HG02852 (cell line): ENCODE data around the gene XCL1.
"Not testable (repeated sequence)": the region's sequence is repeated elsewhere in the genome, so short reads cannot be mapped to it uniquely, and the experiment has no call there.

Experiments used
- ATAC-seq: cut with Tn5 transposase; IDR thresholded peaks from one replicate; pipeline ENCODE4 v1.9.1; 2021; ENCODE audit warnings: mild to moderate bottlenecking, moderate library complexity; ENCODE audit not compliant: unreplicated experiment

XCL1 gene

DNA sequence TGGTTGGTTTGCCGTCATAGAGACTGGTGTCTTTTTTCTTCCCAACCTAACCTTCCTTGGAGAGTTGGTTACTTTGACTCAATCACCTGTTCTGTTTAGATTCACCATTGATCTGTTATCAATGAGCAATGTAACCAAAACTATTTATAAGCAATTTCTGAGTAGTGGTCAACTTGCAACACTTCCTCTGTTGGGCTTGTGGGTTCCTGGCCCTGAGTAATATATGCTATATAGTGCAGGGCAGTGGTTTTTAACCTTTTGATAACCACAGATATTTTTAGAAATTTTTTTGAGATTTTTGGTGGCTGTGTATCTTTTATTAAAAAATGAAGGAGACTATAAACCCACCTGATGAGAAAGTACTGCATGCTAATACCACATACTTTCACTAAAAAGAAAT lies 9.4 kb upstream of the XCL1 start:
- no peak for ATAC-seq

DNA sequence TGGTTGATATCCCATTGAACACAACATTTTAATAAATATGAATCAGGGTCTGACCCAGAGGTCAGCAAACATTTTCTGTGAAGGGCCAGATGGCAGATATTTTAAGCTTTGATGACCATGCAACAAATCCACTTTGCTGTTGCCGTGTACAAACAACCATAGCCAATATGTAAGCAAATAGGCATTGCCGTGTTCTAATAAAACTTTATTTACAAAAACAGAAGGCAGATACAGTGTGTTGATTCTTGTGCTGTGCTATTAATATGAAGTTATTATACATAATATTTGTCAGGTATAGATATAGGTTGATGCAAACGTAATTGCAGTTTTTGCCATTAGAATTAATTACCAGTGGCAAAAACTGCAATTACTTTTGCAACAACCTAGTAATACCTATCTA lies 8.8 kb upstream of the XCL1 start:
- no peak for ATAC-seq

DNA sequence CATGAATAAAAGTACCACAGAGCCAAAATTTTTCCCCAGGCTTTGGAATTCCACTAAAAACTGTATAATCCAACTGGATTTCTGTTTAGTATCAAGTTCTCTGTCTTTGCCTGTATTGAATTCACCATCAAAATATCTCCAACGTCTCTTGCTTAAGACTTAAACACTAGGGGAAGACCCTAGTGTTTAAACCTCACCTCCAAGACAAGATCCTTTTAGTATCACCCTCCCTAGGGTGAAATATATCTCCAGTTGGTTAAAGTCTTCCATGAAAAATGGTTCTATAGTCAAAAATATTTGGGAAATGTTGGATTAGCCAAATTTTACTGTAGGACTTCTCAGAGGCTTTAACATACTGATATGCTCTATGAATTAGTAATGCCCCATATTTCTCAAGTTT lies 8.1 kb upstream of the XCL1 start:
- ATAC-seq = no peak

DNA sequence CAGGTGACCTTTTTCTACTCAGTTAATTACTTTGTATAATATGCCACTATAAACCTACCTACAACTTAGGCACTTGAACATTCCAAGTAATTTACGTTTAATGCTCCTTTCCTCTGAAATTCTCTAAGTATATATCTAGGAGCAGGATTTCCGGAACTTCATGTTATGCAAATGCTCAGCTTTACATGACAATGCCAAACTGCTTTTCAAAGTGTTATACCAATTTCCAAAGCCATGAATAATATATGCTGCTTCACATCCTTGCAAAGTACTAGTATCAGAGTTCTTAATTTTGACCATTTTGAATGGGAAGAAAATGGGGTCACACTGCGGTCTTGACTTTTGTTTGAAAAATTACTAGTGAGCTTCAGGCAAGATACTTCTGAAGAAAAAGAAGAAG lies 5.8 kb upstream of the XCL1 start:
- ATAC-seq = no peak

DNA sequence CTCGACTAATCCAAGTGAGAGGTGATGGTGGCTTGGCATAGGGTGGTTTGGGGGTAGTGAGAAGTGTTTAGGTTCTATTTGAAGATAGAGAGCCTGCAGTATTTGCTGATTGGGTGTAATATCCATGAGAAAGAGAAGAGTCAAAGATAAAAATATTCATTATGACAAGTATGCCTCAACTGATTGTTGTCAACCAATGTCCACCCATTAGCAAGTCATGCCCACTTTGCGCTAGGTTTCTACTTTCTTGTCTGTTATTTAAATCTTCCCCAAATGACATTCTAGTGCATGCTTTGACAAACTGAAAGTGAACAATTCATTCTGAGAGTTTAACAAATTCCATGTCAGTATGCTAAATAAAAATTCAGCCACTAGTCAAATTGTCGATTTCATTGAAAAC lies 3.8 kb upstream of the XCL1 start:
- ATAC-seq = no peak

DNA sequence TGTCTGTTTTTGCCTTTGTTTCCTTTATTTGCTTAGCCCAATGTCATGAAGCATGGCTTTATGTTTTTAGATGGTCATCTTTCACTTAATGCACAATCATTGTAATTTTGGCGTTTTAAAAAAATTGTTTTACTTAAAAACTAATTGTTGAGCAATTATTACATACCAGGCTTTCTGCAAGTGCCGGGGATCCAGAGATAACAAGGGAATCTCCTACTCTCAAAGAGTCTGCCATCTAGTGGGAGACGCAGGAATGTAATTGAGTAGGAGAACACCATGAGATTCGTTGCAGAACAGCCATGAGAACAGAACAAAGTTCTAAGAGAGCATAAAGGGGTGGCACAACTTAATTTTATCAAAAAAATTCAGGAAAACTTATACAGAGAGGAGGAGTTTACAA lies 2.2 kb upstream of the XCL1 start:
- ATAC-seq = not testable (repeated sequence)

DNA sequence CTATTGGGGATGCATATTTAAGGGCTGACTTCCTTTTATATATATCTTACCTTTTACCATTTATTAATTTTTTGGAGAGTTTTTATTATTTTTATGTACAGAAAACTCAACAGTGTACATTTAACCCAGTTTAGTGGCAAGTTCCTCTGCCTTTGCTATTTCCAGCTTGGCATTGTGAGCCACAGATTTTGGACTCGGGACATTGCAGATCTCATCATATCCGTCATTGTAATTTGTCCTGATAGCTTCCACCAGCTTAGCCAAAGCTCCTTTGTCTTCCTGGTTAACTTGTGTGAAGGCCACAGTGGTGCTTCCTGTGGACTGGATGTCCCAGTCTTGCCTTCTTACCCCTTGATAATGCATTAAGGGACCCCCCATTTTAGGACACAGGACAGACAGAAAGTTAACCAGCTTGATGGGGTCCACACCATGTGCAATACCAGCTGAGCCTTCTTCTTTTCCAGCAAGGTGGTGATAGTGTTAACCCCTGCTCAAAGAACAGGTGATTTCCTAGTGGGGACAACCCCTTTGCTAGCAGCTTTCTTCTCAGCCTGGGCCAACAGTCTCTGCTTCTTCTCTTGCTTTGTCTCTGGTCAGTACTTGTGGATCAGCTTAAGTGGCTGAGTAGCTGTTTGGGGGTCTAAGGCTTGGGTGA lies 2.3 kb downstream of the XCL1 start:
- not testable (repeated sequence) for ATAC-seq

DNA sequence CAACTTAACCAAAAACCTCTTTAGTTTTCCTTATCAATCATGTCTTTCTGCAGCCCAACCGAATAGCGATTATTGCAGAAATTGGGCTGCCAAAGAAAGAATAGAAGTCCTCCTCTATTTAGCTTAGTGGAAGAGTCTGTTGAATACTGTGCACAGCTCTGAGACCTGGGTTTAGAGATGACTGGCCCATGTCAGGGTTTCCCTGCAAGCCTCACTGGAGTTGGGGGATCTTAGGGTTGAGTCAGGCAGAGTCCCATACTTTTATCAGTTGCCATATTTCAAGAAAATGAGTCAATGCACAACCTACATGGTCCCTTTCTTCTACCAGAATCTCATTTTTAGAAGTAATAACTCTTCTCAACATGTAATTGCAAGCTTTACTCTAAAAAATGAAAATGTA lies 3.9 kb downstream of the XCL1 start:
- ATAC-seq = not testable (repeated sequence)

DNA sequence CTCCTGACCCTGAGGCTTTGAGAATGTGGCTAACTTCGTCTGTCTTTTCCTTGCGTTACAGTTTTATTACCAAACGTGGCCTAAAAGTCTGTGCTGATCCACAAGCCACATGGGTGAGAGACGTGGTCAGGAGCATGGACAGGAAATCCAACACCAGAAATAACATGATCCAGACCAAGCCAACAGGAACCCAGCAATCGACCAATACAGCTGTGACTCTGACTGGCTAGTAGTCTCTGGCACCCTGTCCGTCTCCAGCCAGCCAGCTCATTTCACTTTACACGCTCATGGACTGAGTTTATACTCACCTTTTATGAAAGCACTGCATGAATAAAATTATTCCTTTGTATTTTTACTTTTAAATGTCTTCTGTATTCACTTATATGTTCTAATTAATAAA lies 4.6 kb downstream of the XCL1 start:
- not testable (repeated sequence) for ATAC-seq

DNA sequence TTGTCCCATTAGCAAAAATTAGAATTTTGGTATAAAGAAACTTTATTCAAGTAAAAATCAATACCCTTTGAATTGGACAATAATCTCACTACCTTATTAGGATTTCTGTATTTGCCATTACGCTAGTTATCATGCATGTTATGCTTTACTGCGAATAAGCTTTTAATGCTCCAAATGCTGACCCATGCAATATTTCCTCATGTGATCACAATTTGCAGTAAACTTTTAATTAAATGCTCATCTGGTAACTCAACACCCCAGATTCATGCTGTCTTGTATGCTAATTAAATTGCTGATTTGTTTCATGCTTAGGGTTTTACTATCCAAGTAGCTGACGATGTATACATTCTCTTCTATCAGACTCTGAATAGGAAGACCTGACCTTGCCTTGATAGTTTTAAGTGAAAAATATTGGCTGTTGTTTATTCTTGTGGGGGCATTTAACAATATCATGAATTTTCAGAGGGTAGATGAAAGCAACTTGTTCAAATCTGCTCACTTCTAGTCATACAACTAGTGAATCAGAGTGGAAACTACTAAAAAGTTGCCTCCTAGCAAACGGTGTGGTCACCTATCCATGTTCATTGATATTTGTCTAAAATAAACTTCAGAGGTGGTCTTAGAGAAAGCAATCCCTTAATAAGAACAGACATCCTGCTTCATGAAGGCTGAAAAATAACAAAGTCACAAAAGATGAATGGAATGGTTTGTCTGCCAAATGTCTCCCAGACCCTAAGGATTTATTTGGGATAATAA lies 5.6 kb downstream of the XCL1 start:
- no peak for ATAC-seq

DNA sequence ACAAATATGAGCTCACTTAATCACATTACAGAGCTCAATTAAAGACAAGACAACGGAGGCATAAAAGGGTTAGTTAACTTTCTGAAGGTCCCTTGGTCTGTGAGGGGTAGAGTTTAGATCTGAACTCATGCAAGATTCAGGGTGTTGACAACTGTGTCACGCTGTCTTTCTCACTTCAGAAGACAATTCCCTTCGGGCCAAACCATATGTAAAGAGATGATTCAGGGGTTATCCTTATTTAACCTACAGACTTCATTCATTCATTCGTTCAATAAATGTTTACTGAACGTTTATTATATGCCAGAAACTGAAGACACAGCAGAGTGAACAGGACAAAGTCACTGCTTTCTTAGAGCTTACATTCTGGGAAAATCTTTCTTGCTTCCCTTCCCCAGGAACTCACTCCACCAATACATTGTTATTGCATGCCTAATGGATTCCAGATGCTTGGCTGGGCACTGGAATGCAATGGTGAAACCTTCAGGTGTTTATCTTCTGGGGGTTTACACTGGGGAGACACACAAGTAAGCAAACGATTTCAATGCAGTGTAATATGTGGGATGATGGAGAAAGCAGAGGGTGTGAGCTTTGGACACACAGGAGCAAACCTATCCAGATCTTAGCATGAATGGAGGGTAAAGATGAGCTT lies 6.4 kb downstream of the XCL1 start:
- ATAC-seq = no peak

DNA sequence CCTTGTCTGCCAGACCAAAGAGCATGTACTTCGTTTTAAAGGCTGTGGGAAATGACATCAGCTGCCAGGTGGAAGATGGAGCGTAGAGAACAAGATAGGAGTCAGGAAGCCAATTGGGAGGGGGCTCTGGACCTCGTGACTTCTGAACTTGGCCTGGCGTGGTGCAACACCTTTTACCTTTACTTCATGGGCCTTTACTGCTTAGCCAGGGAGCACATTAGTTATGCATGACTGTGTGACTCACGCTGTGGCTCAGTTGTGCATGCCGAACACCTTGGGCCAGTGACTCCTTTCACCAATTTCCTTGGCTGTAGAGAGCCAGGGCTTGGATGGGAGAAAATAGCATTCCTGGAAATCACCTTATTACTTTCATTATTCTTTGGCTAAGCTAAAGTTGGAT lies 7.2 kb downstream of the XCL1 start:
- no peak for ATAC-seq

DNA sequence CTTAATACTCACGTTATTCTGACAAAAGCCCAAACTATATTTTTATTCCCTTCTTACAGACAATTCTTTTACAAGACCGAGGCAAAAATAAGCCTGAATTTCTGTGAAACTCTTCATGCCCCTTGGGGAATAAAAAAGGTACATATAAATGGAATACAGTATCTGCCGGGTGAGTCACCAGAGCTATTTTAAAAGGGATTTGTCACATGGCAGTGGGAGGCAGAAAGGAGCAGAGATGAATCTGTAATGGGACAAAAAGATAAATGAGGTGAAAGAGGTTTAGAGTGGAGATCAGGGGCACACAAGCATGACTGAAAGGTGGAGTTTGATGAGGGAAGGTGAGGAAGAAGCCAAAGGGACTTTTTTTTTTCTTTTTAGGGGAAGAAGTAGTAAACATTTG lies 8.8 kb downstream of the XCL1 start:
- no peak for ATAC-seq

DNA sequence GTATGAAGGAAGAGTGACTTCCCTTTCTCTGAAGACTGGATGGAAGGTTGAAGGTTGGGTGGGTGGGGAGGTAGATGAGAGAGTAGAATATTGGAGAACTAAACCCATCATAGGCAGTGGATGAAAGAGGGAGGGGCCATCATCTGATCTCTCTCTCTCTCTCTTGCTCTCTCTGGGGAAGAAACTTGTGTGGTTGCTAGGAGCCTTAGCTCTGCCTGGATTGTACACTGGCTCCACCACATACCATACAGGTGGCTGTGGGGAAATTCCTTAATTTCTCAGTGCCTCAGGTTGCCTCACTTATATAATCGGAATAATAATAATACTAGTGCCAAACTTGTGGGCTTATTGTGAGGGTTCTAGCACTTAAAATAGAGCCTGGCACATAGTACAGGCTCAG lies 9.5 kb downstream of the XCL1 start:
- no peak for ATAC-seq

DNA sequence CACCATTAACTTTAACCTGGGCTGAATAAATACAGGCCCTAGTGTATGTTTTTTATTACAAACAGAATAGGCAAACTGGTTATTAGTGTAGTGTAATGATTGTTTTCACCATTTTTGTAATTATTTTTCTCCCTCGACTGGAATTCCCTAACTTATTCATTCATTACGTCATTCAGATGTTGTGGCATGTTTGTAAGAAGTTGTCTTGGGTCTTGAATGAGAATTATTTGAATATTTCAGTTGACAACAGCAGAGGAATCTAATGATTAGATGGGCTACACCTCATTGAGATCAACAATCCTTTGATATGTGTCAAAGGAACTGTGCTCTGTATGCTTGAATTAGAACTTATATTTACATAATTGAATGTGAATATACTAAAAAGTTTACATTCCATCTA lies 12.8 kb downstream of the XCL1 start:
- ATAC-seq = no peak

DNA sequence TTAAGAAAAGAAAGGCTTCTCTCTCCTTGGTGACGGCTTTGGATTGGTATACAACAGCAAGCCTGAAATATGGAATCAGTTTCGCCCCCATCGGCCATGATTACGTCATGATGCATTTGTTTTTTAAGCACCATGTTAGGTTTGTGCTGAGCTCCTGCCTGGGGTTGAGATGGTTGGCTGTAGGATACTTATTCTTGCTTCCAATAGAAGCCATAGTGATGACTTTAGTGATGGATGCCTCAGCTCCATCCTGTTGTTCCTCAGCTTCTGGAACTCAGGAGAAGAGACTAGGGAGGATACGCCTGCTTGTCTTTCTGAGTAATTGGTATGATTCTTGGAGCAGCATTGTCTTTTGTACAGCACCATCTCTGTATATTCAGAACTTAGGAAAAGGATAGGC lies 14.7 kb downstream of the XCL1 start:
- ATAC-seq = no peak

DNA sequence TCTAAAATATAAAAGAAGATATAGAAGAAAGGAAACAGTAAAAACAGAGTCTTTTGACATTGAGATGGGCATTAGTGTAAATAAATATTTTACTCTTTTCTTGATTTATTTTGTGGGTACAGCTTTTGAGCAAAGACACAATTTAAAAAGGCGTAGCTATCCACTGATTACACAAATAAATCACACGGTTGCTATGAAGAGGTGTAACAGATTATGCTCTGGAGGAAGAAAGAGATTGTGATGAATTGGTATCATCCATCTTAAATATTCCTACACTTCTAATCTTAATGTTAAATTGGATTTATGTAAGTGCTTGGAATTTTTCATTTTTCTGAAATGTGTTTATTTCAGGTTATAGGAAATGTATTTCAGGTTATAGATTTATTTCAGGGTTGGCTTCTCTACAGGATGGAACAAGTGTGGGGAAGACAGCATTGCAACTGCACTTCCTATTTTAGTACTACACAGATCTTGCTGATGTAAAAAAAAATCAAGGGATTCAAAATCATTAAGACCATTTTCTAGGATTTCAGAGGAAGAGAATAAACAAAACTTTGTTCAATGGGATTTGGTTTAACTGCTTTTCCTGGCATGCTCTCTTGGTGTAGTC lies 15.3 kb downstream of the XCL1 start:
- no peak for ATAC-seq

DNA sequence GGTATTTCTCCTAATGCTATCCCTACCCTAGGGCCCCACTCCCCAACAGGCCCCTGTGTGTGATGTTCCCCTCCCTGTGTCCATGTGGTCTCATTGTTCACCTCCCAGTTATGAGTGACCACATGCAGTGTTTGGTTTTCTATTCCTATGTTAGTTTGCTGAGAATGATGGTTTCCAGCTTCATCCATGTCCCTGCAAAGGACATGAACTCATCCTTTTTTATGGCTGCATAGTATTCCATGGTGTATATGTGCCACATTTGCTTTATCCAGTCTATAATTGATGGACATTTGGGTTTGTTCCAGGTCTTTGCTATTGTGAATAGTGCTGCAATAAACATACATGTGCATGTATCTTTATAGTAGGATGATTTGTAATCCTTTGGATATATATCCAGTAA lies 19.0 kb downstream of the XCL1 start:
- ATAC-seq = not testable (repeated sequence)

DNA sequence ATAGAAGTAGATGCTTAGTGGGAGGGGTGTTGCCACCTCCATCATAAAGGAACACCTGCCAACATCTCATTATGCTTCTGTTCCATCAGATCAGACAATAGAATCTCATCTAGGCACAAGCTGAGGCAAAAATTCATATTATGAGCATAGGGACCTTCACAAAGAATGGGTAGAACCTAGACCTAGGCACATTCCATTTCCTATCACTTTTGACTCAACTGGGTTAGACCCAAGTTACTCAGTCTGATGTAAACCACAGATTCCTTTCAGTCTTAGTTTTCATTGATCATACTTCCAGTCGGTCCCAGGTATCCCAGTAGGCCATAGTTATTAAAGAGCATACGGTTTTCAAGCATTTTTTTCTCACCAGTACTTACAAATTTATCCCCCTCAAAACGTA lies 21.7 kb downstream of the XCL1 start:
- no peak for ATAC-seq

DNA sequence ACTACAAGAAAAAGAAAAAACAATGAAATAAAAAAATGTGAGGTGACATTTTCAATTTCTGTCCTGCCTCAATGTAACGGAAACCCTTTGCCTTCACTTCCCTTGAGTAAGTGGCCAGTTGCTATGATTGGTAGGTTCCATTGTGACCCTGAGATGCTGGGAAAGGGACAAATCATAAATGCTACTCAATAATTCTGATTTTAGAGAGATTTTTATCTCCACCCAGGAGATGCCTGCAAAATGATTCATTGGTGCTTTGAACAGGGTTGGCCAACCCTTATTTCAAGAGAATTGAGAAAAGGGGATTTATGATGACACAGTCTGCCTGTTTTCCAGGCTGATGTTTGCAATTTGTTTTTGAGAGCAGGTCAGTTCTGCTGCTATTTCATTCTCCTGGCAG lies 22.5 kb downstream of the XCL1 start:
- no peak for ATAC-seq

DNA sequence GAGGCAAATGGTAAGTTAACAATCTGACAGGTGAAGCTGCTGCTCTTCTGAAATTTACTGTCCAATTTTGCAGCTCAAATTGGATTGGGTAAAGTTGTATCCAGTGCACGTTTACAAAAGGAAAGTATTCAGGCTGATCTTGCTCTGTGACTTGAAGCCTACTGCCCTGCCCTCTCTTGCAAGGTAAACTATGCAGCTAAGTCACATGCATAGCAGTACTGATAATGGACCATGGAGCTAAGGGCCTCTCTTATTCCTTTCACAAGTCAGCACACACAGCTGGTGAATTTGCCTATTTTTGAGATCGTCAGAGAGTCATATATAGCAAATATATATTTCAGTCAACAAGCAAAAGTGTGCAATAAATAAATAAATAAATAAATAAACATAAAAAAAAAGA lies 23.2 kb downstream of the XCL1 start:
- no peak for ATAC-seq

DNA sequence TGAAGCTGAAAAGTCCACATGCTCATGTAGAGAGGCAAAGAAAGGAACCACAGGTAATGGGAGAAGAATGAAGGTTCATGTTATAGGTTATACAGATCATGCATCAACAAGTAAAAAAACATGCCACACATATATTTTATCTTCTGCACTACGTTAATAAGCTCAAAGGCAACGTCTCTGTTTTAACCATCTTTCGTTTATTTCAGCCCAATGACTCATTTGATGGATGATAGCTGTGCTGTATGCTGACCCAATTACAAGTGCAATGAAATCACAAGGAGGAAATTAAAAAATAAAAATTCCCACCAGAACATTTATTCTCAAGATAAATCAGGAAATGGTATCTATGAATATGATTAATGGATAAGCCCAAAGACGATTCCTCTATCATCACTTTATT lies 24.6 kb downstream of the XCL1 start:
- ATAC-seq = no peak
